SKM-1 (cell line): ENCODE measurements around the gene FES.
A peak's percentile ranks its signal among the peaks of the same experiment; 100 is the strongest.
"Not testable (repeated sequence)": the region's sequence is repeated elsewhere in the genome, so short reads cannot be mapped to it uniquely, and the experiment has no call there.

ENCODE experiments used
- DNase-seq: peaks from one replicate; lab custom pipeline; 2025; ENCODE audit not compliant: unreplicated experiment; lab: John Stamatoyannopoulos, UW

Gene FES

GRCh38 chr15:90928106-90928505, 43.8 kb downstream of the FES start:
- not testable (repeated sequence) for DNase-seq

DNA sequence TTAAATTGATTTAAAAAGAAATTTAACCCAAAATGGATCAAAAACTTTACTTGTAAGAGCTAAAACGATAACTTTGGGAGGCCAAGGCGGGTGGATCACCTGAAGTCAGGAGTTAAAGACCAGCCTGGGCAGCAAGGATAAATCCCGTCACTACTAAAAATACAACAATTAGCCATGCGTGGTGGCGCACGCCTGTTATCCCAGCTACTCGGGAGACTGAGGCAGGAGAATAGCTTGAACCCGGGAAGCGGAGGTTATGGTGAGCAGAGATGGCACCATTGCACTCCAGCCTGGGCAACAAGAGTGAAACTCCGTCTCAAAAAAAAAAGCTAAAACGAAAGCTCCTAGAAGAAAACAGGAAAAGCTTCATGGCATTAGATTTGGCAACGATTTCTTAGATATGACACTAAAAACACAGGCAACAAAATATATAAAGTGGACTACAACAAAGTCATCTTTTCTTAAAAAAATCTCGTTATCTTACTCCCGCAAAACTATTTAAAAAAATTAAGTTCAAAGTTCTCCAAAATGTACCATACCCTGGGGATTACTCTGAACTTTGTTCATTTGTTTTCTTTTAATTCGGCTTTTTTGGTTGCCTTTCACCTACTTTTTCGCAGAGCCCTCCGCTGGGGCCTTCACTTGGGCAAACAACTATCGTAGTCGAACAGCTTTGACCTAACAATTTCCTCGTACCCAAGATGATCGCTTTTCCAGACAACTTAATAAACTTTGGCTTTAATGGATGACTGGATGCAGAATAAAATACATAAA, 45.1 kb downstream of the FES start:
- no peak for DNase-seq

GRCh38 chr15:90930861-90931574, 46.7 kb downstream of the FES start:
- no peak for DNase-seq

- no peak for DNase-seq
Measured at GRCh38 chr15:90931575-90931827, 47.2 kb downstream of the FES start.

- peak; percentile 73 for DNase-seq
Measured at GRCh38 chr15:90931828-90932659, 47.7 kb downstream of the FES start, which contains the start of gene HDDC3. TSS of gene HDDC3 (minus strand) at chr15:90932549. CDS start at chr15:90932540, 9 bp downstream.

DNA sequence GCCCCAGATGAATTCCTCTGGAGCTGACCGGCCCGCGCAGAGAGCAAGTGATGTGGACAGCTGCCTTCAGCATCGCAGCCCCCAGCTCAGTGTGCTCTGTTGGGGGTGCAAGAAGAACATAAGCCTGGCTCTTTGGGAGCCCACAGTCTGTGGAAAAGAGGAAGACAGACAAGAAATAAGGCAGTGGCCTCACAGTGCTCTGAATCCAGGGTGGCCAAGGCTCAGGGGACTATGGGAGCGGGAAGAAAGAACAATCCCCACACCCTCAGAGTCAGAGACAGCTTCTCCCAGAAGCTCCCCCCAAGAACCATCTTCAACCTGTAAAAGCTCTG, 48.3 kb downstream of the FES start:
- DNase-seq, result no peak

GRCh38 chr15:90933301-90933700, 49.0 kb downstream of the FES start:
- no peak for DNase-seq

- DNase-seq, result peak; percentile 61
Measured at GRCh38 chr15:90934256-90934948, 50.1 kb downstream of the FES start.

GRCh38 chr15:90934949-90935751, 50.8 kb downstream of the FES start, which contains the start of gene UNC45A:
TSS of gene UNC45A (plus strand) at chr15:90935285. CDS start at chr15:90935325, 40 bp downstream.
- peak; percentile 67 for DNase-seq

- no peak for DNase-seq
Measured at GRCh38 chr15:90936823-90937222, 52.5 kb downstream of the FES start.

GRCh38 chr15:90938261-90938660, 54.0 kb downstream of the FES start:
- DNase-seq, result no peak

DNA sequence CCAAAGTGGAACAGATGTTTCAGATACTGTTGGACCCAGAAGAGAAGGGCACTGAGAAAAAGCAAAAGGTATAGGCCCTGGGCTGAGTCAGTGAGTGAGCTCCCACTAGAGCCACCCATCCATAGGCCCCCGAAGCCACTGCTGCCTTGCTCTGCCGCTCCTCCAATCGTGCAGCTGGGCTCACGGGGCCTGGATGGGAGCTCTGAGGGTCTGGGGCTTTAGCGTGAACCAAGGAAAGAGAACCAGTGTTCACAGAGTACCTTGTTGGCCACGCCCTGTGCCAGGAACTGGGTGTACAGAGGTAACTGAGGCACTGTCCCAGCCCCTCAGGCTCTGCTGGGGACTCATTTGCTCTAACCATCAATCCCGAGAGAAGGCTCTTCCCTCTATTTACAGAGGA, 55.5 kb downstream of the FES start:
- DNase-seq, result no peak

GRCh38 chr15:90941038-90941437, 56.7 kb downstream of the FES start:
- DNase-seq, result no peak

DNA sequence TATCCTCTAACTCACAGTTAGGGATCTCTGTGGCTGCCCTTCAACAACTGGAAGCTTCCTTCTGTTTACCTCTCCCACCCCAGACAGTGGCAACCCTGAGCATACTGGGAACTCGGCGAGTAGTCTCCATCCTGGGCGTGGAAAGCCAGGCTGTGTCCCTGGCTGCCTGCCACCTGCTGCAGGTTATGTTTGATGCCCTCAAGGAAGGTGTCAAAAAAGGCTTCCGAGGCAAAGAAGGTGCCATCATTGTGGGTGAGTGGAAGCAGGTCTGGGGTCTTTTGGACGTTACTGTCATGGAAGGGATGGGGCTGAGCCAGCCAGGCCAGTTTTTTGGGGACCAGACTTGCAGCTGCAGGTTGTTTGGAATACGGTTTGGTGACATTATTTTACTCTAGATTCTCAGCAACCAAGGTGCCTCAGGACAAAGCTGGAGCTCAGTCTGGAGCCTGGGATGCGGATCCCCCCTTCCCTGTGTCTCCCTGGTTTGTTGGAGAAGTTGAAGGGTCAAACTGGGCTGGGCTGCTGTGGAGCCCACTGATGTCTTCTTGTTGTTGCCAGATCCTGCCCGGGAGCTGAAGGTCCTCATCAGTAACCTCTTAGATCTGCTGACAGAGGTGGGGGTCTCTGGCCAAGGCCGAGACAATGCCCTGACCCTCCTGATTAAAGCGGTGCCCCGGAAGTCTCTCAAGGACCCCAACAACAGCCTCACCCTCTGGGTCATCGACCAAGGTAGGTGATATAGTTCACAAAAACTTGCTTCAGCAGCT, 58.2 kb downstream of the FES start:
- no peak for DNase-seq

GRCh38 chr15:90945091-90945490, 60.8 kb downstream of the FES start:
- DNase-seq, result no peak
